Epithelial cell of esophagus (primary cell): ENCODE results near the gene GAP43.
"Not testable (repeated sequence)": the region's sequence is repeated elsewhere in the genome, so short reads cannot be mapped to it uniquely, and the experiment has no call there.

Experiments
- DNase-seq: peaks from one replicate; pipeline ENCODE4 v3.0.0; 2010; ENCODE audit warnings: low read depth
- H3K4me3 ChIP-seq: 2 replicates; pipeline ENCODE4 v1.5.1; 2011; ENCODE audit warnings: mild to moderate bottlenecking, low read length, control low read depth
- CTCF ChIP-seq: IDR thresholded peaks from 2 replicates; pipeline ENCODE4 v1.5.1; 2011; ENCODE audit warnings: low read depth, mild to moderate bottlenecking, low read length, control low read depth, inconsistent platforms; ENCODE audit not compliant: insufficient read depth; ENCODE audit errors: missing control alignments

GAP43 gene

GRCh38 chr3:115741650-115742049 is 118.3 kb downstream of the GAP43 start:
- no peak for DNase-seq
- TF ChIP-seq CTCF = no peak
- no peak overlapping the region for H3K4me3 ChIP-seq

- not testable (repeated sequence) for H3K4me3 ChIP-seq
- DNase-seq = peak; percentile 30
Observed at GRCh38 chr3:115744516-115744915, 121.2 kb downstream of the GAP43 start.

GRCh38 chr3:115752978-115753377 is 129.7 kb downstream of the GAP43 start:
- not testable (repeated sequence) for DNase-seq, H3K4me3 ChIP-seq

- TF ChIP-seq CTCF = no peak
- H3K4me3 ChIP-seq = no peak overlapping the region
- no peak for DNase-seq
Observed at GRCh38 chr3:115758076-115758763, 134.9 kb downstream of the GAP43 start.

GRCh38 chr3:115760716-115761115 is 137.4 kb downstream of the GAP43 start:
- no peak overlapping the region for H3K4me3 ChIP-seq
- no peak for DNase-seq
- no peak for TF ChIP-seq CTCF

GRCh38 chr3:115761927-115762305 is 138.6 kb downstream of the GAP43 start:
- no peak for TF ChIP-seq CTCF
- H3K4me3 ChIP-seq = no peak overlapping the region
- no peak for DNase-seq

GRCh38 chr3:115766587-115767482 is 143.5 kb downstream of the GAP43 start:
- TF ChIP-seq CTCF = no peak
- DNase-seq = peak; percentile 40
- no peak overlapping the region for H3K4me3 ChIP-seq

GRCh38 chr3:115768661-115769060 is 145.4 kb downstream of the GAP43 start:
- DNase-seq = no peak
- TF ChIP-seq CTCF = no peak
- no peak overlapping the region for H3K4me3 ChIP-seq
